GM21619 (cell line): ENCODE results near the gene RUVBL1.

Source experiments
- ATAC-seq: cut with Tn5 transposase; IDR thresholded peaks from one replicate; pipeline ENCODE4 v1.9.1; 2021; ENCODE audit not compliant: unreplicated experiment

Gene RUVBL1

DNA sequence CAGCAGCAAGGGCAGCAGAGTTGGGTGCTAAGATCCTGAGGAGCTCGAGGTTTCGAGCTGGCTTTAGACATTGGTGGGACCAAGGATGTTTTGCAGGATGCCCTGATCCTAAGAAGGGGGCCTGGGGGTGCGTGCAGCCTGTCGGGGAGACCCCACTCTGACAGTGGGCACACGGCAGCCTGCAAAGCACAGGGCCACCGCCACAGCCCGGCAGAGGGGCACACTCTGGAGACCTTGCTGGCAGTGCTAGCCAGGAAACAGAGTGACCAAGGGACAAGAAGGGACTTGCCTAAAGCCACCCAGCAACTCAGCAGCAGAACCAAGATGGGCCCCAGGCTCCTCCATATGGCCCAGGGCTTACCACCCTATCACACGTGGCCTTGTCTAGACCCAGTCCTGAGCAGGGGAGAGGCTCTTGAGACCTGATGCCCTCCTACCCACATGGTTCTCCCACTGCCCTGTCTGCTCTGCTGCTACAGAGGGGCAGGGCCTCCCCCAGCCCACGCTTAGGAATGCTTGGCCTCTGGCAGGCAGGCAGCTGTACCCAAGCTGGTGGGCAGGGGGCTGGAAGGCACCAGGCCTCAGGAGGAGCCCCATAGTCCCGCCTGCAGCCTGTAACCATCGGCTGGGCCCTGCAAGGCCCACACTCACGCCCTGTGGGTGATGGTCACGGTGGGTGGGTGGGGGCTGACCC, 52.6 kb downstream of the RUVBL1 start:
- no peak for ATAC-seq

DNA sequence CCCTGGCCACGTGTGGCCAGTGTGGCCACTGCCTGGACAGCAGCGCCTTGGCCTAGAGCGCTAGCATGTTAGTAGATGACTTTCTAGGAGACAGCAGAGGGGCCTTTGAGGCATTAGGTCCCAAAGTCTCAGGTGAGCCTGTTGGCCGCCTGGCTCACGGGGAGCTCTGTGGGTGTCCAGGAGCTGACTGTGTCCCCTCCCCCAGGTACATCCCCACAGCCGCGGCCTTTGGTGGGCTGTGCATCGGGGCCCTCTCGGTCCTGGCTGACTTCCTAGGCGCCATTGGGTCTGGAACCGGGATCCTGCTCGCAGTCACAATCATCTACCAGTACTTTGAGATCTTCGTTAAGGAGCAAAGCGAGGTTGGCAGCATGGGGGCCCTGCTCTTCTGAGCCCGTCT, 54.3 kb downstream of the RUVBL1 start:
- no peak for ATAC-seq

DNA sequence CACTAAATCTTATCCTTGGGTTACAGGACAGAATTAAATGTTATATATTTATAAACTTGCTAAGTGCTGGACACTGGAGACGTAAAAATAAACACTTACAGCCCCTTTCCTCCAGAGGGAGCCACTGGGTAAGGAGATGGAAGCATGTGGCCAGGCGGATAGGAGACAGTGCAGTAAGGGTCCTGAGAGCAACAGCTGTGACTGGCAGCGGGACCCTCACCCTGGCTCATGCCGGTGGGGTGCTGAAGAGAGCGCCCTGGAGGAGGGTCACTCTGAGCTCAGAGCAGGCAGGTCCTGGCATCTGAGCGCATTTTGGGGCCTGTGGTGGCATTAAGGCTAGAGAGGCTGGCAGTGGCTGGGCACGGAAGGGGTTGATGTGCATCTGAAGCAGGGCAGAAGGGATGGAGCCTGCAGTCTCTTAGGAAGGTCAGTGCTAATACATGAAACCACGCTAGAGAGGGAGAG, 55.4 kb downstream of the RUVBL1 start:
- no peak for ATAC-seq

DNA sequence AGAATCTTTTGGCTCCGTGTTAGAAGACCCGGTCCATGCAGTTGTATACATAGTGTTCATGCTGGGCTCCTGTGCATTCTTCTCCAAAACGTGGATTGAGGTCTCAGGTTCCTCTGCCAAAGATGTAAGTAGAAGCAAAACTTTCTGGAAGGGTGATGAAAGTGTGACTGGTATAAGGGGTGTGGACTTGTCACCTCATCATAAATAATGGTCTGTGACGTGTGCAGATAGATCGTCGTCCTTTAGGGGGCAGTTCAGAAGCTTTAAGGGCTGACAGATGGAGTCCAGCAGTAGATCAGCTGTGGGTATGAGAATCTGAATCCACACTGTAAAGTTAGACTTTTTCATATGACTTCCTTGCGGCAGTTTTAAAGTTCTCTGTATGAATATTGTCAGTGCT, 56.1 kb downstream of the RUVBL1 start:
- ATAC-seq: no peak

DNA sequence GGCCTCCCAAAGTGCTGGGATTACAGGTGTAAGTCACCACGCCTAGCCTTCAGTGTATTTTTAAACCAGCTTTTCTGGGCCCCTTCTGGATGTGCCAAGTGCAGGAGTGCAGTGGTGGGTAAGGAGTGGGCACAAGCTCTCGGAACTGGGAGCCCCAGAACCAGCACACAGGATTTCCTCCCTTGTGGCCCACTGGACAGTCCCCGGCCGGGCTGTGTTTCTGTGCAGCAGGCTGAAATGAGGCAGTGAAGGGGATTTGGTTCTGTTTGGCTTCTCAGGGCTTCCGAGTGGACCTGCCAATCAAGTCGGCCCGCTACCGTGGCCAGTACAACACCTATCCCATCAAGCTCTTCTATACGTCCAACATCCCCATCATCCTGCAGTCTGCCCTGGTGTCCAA, 56.9 kb downstream of the RUVBL1 start:
- no peak for ATAC-seq

DNA sequence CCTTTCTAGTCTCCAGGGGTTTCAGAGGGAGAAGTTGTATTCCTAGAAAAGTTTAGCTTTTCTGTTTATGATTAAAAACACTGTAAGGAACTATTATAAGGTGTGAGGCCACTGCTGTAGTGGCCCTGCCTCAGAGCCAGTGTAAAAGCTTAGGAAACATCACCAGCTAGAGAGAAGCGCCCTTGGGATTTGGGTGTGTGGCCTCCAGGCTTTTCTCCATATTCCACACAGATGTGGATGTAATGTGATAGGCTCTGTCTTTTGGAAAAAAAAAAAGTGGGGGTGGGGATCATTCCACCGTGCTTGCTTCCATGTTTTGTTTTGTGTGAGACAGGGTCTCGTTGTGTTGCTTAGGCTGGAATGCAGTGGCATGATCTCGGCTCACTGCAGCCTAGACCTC, 57.5 kb downstream of the RUVBL1 start:
- ATAC-seq: no peak

DNA sequence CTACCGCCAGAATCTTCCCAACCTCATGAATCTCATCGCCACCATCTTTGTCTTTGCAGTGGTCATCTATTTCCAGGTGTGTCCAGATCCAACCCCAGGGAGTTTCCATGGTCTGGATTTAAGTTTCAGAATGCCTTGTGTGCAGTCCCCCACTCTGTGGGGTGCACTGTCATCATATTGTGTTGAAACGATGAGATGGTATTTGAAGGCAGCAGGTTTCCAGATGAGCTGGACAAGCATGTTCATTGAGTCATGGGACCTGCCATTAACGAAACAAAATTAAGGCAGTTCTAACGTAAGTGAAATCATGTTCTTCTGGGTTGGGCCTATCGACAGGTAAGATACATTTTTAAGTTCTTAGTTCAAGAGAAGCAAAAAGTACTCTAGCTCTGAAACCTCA, 58.6 kb downstream of the RUVBL1 start:
- no peak for ATAC-seq

DNA sequence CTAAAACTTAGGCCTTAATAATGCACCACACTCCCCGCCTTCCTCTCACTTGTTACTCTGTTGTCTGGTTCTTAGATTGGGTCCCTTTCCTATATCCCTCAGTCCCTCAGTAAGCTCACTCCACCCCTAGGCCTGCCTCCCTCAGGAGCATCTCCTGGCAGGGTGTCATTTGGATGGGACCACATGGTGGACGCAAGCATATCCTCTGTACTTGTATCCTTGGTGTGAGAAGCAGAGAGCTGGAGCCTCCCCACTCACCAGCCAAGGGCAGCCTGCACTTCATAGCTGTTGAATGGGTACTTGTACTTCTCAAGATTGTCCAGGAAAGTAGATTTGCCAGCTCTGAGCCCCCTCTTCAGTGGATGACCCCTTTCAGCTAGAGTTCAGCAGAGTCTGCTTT, 59.7 kb downstream of the RUVBL1 start:
- ATAC-seq: no peak

DNA sequence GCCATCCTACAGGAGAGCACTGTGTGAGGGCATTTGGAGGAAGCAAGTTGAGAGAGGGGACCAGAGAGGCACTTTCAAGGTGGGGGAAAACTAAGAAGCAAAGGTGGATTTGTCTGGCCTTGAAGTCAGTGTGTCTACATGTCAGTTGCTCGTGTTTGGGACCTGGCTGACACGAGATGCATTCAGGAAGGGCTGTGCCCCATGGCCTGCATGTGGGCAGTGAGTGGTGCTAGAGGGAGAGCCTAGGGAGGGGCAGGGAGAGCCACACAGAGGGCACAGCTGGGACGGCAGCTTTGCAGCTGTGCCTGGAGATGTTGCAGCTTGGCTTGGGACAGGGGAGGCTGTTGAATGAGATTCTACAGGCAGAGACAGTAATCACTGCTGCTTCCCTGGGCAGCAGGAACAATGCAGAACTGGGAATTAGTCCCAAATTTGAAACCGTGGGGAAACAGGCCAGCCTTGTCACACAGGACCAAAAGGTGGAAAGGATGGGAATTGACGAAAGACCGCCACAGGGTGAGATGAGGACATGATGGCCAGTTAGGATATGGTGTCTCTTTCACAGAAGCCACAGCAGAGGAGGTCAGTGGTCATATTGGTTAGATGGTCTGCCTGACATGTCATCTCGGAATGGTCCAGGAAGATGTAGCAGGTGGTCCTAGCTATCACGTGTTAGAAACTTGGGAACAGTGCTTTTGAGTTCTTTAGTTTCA, 61.4 kb downstream of the RUVBL1 start:
- no peak for ATAC-seq

DNA sequence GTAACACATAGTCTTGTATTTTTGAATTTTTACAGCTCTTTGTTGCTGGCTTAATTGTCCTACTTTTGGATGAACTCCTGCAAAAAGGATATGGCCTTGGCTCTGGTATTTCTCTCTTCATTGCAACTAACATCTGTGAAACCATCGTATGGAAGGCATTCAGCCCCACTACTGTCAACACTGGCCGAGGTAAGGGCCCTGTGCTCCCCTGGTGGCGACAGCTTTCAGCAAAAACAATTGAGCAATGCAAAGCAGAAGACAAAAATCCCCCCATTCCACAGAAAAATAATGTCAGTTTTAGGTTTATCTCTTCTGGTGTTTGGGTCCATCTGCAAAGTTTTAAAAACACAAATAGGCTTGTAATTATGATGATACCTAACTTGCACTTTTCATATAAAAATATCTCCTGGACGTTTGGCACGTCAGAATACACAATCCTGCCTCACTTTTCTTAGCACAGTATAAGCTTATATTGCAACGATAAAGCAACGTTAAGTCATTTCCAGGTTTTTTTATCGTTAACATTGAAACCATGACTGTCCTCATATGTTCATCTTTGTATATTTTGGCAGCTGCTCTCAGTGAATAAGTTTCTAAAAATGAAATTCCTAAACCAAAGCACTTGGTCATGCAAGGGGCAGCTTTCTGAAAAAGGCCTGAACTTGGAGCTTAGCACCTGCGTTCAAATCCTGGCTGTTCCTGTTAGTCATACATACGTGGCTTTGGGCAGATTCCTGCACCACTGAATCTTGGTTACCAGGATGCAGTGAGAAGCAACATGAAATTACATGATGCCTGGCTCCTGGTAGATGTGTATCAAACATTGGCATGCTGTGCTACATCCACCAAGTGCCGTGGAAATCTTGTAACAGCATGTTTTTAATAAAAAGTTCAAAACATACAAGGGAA, 62.9 kb downstream of the RUVBL1 start:
- ATAC-seq: no peak

DNA sequence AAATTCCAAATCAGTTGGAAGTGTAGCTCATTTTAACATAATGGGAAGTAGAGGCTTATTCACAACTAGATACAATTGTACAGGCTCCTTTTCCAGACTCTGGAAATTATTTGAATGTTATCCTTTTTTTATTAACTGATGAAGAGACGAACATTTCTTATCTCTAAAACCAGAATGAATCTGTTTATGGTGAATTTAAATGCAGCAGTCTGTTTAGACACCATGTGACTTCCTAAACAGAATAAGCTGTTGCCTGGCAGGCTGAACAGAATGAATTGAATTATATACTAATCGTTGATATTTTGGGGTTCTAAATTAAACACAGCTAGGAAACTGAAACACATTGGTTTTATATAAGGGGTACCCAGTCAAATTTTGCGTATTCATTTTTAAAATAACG, 67.4 kb downstream of the RUVBL1 start:
- no peak for ATAC-seq

DNA sequence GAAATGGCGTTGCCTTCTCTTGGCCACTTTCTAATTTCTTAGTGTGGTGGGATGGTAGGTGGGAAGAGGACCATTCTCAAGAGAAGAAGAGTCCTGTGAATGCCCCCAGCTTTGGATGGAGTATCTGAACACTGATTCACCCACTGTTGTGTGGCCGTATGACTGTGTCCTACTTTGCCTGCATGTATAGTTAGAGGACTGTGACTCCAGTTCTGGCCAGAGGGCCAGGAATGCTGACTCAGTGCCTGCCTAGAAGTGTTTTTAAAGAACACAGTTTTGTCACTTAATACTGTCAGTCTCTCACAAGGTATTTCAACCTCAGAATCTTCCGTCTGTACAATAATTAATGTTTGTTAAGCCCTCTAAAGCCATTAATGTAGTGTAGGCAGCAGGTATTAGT, 69.2 kb downstream of the RUVBL1 start:
- no peak for ATAC-seq

DNA sequence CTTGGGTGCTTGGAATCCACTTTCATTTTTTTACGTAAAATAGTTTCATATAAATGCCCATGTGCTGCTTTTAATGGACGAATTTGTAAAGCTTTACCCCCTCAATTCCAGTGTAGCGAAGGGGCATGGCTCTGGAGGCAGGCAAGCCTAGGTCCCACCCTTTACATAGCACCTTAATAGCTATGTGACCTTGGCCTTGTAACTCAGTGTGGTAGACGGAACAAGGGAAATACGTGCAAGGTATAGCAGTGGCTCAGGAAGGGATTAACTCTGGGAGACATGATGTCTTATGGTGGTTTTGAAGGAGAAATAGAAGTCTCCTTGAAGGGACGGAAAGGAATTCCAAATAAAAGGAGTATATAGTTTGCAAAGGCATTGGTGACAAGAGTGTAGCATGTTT, 70.0 kb downstream of the RUVBL1 start:
- ATAC-seq: no peak

DNA sequence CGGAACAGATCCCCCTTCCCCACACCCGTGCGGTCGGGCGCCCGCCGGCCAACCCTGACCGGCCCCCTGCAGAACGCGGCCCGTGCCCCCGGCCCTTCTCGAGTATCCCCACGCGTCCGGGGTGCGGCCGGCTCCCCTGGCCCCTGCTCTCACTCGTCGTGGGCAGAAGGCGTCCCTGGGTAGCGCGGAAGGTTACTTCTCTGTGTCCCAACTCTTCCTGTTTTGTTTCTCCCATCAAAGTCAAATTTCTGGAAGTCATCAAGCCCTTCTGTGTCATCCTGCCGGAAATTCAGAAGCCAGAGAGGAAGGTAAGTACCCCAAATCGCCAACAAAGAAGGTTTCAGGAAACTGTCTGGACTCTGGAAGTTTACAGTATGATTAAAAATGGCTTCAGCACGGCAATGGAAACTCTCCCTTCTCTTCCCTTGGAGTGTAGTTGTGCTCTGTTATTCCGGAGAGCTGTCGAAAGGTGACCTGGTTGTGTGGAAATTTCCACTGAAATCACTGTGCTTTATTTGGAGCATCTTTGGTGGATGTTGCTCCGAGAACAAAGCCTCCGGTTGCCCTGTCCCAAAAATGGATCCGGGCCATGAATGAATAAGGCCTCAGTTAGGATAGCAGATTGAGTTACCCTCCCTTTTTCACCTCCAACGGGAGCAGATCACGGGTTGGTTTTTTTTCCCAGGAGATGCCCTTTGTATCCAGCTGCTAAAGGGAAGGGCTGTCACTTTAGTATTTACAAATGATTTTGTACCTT, 70.8 kb downstream of the RUVBL1 start:
- no peak for ATAC-seq

DNA sequence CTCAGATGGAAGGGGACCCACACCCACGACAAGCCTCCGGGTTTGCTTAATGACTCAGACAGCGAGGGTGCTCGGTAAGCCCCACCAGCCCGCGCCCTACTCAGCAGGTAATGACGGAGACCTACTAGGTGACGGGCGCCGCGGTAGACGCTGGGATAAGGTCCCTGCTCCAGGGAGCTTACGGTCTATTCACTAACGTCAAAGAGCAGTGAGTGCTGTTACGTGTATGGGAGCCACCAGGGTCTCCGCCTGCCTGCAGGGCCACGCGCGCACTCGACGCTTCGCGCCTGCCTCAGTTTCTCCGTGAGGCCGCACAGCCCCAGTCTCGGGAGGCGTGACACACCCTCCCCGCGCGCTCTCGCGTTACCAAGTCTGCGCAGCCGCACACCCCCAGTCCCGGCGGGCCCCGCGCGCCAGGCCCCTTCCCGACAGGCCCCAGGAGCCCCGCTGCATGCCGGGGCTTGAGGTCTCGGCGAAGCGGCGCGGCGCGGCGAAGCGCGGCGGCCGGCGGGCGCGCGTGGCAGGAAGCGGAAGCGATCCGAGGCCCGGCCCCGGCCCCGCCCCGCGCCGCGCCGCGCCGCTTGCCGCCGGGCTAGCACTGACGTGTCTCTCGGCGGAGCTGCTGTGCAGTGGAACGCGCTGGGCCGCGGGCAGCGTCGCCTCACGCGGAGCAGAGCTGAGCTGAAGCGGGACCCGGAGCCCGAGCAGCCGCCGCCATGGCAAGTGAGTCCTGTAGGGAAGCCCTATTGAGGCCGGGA, 71.6 kb downstream of the RUVBL1 start, which contains the start of gene SEC61A1:
Gene SEC61A1 (plus strand): TSS at position 601 of the 758 bp plus-strand sequence. CDS start 116 bp downstream, at position 717.
- peak; percentile 89 for ATAC-seq

DNA sequence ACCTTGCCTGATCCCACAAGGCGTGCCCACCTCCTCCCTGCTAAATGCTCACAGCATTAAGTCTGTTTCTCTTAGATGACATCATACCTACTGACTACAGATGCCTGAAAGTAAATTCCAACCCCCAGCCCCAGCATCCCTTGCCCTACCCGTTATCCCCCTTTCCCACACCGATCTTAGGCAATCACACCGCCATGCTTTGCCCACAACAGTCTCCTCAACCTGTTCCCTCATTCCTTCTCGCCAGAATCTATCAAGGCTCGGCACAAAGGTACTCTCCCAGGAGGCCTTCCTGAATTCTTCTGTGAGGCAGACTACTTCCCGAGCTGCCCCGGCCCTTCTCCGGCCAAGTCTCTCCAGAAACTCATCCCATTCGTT, 72.2 kb downstream of the RUVBL1 start:
- ATAC-seq: no peak

DNA sequence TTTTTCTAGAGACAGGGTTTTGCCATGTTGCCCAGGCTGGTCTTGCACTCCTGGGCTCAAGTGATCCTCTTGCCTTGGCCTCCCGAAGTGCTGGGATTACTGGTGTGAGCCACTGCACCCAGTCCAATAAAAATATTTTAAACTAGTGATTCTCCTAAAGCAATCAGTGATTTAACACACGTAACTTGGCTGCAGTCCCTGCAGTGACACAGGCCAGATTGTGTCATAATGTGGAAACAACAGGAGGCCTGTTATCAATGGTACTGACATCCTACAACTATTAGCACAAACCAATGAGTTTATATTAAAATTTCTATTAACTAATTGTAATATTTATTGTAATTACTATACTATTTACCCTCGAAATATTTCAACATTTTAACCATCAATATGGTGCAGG, 73.0 kb downstream of the RUVBL1 start:
- ATAC-seq: no peak

DNA sequence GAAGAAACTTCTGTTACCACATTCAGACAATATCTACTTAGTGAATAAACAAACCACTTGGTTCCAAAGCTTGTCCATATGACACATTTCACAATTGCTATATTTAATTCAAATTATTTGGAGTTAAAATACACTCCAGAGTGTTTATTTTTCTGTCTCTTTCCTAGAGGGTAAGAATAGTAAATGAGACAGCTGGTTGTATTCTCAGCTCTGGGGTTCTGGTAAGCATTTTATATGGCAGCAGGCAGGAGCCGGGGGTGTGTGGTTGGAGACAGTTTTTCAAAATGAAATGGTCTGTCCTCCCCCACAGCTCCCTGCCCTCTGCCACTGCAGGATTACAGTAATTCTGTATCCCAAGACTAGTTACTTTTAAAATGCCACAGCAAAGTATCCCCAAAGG, 82.3 kb downstream of the RUVBL1 start:
- no peak for ATAC-seq

DNA sequence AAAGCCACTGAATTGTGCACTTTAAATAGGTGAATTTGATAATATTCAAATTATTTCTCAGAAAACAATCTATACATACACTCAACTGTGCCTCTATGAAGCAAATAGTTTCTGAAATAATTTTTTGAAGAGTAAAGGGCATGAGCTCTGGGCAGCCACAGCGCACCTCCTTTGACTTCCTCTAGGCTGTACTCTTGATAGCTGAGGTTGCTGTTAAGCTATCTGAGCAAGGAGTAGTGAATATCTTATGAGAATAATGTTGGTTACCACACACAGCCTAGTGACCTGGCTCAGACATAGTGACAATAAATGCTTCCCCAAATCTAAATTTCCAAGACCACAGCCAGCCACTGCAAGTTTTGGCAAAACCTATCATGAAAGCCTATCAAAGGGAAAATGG, 83.0 kb downstream of the RUVBL1 start:
- ATAC-seq: no peak

DNA sequence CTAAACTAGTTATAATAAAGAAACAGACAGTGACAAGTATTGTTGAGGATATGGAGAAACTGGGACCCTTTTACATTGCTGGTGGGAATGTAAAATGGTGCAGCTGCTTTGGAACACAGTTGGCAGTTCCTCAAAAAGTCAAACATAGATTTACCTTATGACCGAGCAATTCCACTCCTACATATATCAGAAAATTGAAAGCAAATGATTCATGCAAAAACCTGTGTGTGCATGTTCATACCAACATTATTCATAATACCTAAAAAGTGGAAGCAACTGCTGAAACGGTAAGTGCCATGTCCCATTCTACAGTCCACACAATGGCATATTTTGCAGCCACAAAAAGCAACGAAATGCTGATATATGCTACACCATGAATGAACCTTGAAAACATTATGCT, 83.6 kb downstream of the RUVBL1 start:
- no peak for ATAC-seq
